Activated CD4-positive, CD25-positive, alpha-beta regulatory T cell treated with anti-CD3 and anti-CD28 coated beads, Interleukin-2, amount 50 U/mL, for 24 hours (primary cell): Measurements from ENCODE around the gene CASS4.
A peak's percentile ranks its signal among the peaks of the same experiment; 100 is the strongest.

Experiments used
- ATAC-seq, 2 donors: fragments of 150-1000 bp; cut with Tn5 transposase; one replicate each; pipeline ENCODE4 v1.10.0; 2021; ENCODE audit warnings: mild to moderate bottlenecking in 1 of 2, moderate library complexity in 1 of 2

The CASS4 gene

DNA sequence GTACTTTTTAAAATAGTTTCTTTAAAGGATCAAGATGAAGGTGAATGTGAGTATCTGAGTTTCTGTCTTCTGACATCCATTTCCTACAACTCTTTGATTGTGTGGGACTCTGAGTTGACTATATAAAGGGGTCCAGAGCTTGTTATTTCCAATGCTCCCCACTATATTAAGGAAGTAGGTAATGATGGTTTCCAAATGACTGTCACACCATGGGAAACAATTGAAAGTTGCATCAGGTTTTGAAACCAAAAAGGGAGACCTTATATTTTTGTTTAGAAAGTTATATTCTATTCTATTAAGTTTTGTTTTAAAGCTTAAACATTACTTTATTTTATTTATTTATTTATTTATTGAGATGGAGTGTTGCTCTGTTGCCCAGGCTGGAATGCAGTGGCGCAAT is 11.2 kb downstream of the CASS4 start:
- no peak for ATAC-seq

DNA sequence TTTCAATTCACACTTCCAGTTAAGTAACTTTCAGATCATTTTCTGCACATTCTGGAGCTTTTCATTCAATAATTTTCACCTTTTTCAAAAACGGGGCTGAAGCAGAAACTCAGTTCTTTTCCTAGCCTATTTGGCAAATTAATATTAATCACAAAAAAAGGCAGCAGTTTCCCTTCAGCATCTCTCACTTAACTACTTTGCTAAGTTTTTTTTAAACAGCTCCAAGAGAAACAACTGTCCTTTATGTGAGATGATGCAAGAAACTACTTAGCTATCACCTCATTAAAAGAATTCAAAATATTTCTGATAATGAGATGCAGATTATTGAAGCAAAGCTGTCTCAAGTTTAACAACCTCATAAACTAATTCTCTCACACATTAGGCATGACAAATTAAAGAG is 11.8 kb downstream of the CASS4 start:
- ATAC-seq = no peak

DNA sequence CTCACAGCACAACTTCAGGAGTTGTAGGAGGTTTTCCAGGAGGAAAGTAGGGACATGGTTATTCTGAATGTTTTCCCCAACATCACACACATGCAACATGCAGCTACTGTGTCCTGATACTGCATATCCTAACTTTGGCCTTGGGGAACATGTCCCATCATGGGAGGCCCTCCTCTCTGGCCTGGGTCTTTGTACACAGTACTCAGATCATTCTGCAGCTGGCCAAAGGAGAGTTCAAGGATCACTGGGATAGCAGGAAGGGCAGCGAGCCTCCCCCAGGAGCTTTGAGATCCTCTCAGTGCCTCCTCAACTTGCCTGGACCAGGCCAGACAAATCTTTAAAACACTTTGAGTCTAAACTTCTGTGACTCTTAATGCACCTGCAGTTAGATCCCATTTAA is 12.9 kb downstream of the CASS4 start:
- ATAC-seq = no peak

DNA sequence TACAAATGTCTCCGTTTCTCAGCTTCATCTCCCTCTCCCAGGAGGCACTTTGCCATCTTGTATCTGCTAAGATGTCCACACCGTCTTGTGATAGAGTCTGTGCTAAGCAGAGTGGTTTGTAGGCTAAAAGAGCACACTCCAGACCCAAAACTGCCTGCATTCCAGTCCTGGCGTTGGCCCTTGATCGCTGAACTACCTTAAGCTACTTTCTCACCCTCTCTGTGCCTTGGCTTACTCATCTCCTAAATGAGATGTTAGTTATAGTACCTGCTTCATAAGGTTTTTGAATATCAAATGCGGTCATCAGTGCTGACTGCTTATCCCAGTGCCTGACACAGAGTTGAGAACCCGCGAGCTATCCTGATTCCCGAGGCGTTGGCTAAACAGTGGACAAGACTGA is 14.0 kb downstream of the CASS4 start:
- no peak for ATAC-seq

DNA sequence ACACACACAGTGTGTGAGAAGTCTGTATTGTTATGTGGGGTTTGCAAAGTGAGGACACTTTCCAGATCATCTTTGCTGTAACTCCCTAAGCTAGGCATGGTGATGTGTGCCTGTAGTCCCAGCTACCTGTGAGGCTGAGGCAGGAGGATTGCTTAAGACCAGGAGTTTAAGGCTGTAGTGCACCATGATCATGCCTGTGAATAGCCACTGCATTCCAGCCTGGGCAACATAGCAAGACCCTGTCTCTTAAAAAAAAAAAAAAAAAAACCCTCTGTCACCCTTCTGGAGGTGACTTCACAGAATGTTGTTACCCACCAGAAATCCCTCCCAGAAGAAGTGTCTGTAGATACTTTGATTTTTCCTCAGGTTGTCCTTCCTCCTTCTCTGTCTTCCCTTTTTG is 14.9 kb downstream of the CASS4 start:
- ATAC-seq = no peak

DNA sequence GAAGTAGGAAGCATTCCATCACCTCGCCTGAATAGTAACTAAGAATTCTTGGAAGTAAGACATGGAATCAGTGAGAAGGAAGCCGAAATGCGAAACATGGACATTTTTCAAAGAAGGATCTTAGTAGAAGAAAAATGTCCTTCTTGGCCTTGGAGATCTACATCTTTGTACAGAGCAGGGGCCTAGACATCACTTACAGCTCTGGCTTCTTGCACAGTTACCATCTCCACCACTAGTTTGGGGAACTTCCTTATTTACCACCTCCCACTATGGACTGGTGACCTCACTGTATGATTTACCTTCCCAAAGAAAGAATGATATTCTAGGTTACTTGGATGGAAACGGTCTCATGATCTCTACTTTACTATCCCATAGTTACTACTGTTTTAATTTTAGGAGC is 15.7 kb downstream of the CASS4 start:
- ATAC-seq = no peak

DNA sequence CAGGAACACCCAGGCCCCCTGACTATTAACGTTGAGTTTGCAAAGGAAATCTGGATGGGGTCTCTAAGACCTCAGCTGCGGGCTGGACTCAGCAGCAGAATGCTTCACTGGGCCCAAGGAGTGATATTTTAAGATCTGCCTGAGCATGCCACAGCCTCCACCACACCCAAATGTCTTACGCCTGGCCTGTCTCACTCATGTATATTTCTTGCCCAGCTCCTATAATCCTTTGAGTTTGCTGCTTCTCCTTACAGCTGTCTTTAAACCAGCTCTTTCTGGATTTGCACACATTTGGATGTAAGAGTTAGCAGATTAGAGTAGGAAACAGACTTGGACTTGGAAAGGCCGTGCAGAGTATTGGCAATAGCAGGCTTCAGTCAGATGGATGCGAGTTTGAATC is 16.4 kb downstream of the CASS4 start:
- no peak for ATAC-seq

DNA sequence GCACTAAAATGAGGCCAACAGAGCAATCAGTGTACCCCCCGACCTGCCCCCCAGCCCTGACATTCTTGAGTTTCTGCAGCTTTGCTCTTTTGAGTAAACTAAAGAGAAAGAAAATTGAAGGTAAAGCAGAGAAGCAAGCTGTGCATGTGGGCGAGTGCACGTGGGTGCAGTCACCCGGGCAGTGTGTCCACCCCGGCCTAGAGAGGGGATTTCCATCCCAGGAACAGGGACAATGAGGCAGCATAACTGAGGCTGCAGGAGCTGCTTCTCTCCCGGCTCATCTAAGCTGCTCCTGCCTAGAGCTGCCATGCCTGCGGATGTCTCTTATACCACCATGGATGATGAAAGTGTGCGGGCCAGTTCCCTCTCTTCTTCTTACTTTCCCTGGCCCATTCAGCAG is 16.8 kb downstream of the CASS4 start:
- ATAC-seq = no peak

DNA sequence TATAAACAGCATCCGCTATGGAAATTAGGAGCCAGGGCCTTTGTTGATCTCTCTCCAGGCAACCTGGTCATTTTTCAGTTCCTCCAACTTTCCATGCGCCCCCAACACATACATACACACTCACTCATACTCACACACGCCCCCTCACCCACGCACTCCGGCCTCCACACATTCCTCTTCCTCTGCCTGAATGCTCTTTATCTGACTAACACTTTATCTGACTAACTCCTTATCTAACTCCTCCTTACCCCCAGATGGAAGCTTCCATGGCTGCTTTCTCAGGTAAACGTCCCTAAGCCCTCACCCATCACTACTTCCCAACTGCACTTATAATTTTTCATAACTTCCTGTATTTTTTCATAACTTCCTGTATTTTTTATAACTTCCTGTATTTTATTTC is 17.4 kb downstream of the CASS4 start:
- peak in 1 of 2 donors; percentile 45 for ATAC-seq

DNA sequence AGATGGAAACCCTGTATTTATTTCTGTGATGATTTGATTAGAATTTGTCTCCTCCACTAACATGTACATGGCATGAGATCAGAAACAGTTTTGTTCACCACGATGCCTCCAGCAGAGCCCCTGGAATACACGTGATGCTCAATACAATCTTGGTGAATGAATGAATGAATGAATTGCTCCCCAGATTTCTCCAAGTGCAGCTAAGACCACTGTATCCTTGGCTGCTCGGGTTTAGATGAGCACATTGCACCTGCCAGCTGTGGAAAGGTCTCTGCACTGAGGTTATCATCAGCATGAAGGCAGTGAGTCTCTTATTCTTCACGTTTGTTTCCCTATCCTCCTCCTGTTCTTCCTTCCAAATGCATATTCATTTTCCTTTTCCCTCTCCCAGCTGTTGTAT is 17.9 kb downstream of the CASS4 start:
- ATAC-seq = no peak

DNA sequence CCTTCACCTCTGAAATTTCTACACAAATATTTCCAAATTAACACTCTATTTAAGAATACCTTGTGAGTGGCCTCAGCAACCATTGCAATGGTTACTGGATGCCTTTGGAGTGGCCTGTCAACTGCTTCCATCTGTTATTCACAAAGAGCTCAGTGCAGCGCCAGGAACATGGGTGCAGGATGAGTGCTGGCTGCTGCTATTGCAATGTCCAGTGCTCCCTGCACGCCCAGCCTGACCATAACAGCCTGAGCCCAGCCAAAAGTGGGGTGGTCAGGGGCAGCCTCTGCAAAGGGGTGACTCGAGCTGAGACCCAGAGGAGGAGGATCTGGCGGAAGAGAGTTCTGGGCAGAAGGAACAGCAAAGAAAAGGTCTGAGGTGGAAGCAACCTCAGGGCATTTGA is 18.4 kb downstream of the CASS4 start:
- ATAC-seq = no peak

DNA sequence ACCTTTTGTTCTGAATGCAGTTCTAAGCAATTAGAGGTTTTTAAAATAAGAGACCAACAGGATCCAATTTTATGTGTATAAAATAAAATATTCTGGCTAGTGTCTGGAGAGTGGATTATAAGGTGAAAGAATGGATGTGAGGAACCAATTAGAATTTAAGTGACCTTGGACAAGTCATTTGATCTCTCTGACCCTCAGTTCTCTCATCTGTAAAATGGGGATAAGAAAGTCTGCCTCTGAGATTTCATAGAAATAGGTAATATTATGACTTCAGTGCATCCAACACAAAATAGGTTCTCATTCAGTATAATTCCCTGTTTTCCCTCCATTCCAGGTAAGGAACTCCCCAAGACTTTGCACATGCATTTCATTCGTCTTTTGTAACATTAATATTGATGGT is 18.9 kb downstream of the CASS4 start:
- ATAC-seq = no peak

DNA sequence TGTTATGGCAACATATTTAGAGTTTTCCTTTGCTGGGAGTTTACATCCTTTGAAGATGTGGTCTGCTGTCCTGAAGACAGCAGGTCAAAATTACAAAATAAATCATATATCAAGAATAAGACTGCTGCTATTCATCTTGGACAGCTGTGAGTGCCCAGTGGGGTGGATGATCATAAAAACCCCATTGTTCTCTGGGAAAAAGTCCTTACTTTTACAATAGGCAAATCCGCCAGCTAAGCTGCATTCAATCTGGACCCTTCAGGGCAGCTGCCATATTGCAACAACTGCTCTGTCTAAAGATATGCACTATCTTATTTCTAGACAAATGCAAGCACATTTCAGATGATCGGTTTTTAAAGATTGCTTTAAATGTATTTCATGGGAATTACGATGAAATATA is 19.4 kb downstream of the CASS4 start:
- ATAC-seq = no peak

DNA sequence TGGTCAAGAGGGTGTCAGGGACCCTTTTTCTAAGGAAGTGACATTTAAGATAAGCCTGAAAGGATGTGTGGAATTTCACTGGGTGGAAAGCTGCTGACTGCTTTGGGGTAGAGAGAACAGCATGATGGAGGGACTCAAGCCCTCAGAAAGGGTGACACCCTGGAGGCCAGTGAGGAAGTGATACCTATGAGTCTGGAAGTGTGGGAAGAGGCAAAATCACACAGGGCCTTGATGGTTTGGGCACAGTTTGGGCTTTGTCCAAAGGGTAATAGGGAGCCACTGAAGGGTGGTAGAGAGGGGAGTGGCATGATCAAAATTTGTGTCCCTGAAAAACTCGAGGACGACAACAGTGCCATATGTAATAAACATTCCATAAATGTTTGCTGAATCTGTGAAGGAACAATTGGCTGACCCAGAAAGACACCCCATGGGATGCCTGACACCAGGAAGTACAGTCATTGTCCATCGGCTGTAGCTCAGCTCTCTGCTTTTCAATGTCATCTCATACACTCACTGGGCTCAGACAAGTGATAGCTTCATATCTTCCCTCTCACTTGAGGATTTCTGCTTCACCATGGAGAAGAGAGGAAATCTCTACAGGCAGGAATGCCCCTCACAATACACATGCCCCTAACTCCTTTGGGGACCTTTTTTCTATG is 21.3 kb downstream of the CASS4 start:
- ATAC-seq = no peak

DNA sequence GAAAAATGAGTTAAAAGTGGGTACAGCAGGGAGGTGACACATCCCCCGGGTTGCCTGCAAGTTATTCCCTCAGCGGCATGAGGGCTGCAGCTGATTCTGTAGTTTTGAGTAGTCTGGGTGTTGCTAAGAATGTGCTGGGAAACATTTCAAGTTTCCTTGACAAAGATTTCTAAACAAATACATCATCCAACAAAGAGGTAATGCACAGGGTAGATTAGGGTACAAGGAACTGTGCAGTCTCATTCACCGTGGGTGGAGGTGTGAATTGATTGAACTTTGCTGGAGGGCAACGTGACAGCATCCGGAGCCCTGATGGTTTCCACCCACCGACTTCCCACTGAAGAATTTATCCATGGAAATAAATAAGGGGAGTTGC is 21.8 kb downstream of the CASS4 start:
- no peak for ATAC-seq

DNA sequence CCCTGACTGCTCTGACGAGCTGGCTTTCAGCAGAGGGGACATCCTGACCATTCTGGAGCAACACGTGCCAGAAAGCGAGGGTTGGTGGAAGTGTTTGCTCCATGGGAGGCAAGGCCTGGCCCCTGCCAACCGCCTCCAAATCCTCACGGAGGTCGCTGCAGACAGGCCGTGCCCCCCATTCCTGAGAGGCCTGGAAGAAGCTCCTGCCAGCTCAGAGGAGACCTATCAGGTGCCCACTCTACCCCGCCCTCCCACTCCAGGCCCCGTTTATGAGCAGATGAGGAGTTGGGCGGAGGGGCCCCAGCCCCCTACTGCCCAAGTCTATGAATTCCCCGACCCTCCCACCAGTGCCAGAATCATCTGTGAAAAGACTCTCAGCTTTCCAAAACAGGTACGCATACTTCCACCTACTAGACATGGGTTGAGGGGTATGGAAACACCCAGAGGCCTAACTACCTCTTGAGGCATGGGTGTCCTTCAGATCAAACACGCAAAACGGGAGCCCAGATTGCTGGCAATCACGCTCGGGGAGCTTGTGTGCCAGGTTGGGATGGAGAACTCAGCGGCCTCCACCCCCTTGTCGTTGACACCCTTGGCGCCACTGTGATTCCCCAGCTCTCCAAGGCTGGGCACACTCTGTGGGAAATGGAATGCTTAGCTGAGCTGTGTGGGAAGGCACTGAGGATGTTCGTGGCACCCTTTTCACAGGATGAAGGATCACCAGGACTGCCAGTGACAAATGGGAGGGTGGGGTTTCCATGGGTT is 25.3 kb downstream of the CASS4 start:
- no peak for ATAC-seq

DNA sequence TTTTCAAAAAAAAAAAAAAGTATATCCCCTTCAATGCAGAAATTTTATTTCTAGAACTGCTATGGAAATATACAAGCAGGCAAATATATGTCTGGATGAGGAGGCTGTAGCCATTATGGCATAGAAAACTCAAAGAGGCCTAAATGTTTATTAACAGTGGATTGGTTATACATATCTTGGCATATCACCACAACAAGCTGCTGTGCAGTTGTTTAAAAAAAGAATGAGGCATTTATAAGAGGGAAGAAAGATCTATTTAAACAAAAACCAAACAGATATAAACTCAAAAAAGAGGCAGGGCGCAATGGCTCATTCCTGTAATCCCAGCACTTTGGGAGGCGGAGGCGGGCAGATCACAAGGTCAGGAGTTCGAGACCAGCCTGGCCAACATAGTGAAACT is 26.2 kb downstream of the CASS4 start:
- no peak for ATAC-seq

DNA sequence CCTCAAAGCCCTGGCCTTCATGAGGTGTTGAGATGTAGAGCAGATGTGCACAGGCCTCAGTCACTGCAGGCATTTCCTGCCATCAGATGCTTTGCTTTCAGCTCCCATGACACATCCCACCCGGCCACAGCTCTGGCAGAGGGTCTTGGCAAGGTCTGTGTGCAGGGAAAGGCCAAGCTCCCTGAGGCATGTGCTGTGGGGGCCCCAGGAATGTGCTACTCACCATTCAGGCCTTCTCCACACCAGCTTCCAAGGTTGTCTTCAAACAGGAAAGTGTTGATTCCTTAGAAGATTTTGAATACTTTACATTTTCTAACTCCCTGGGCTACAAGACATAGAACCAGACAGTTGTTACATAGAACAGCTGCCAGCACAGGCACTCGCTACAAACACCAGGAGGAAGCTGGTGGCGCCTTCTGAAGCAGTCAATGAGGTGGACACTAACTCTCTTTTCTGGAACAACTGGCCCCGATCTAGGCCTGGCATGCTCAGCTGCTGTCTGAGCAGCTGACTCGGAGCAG is 27.8 kb downstream of the CASS4 start:
- ATAC-seq = no peak

DNA sequence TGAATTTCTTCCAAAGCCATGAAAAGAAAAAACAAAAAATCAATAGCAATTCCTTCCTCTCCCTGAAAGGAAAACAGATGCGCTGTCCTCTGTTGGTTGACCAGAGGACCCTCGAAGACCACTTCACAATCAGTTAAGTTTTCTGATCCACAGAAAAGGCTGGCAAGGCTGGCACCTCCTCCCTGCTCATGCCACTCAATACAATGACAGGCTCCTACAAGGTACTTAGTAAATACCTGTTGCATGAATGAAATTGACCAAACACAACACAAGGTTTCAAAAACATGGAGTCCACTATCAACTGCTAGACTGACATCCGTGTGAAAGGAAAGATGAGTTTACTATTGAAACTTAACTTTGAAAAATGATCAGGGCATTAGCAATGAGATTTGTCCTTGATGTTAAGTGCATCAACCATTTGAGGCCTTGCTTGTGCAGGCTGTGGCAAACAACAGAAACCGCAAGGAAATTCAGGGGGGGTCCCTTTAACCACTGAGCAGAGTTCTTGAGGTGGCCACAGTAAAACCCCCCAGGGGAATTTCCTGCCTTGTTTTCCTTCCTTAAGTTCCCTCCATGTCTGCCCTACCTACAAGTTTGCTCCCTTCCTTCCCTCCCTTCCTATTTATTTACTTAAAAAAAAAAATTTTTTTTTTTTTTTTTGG is 28.4 kb downstream of the CASS4 start:
- ATAC-seq = peak; percentile 51 to 76

DNA sequence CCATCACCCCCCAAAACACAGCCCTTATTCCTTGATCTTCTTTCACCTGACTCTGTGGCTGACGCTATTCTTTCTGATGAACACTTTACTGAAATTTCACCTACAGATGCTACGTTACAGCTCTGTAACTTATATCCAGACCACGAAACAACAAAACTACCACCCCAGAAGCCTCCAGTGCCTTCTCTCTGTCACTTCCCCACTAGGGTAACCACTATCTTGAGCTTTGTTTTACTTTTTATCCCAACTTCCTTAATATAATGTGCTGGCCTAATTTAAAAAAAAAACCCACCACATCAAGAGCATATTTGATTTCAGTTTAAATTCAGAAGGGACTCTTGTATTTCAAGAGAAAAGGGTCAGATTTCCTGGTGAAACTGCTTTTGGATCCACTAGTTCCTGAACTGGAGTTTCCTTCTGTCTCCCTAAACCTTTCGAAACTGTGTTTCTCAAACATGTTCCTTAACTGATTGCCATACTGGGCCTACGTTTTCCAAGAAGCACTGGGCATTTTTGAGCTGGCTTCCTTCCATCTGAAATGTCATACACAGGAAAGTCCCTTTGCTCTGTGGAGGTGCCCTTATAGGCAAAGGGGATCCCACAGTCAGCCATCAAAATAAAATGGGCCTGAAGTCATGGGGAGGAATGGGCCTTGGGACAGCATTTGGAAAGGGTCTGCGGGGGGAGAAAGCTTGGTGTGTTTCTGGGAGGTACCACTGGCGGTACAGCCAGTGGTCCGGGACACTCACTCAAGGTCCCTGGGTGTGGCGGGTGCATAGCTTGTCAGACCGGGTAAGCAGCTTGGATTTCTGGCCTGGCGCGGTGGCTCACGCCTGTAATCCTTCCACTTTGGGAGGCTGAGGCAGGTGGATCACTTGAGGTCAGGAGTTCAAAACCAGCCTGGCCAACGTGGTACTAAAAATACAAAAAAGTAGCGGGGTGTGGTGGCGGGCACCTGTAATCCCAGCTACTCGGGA is 30.6 kb downstream of the CASS4 start:
- no peak for ATAC-seq

DNA sequence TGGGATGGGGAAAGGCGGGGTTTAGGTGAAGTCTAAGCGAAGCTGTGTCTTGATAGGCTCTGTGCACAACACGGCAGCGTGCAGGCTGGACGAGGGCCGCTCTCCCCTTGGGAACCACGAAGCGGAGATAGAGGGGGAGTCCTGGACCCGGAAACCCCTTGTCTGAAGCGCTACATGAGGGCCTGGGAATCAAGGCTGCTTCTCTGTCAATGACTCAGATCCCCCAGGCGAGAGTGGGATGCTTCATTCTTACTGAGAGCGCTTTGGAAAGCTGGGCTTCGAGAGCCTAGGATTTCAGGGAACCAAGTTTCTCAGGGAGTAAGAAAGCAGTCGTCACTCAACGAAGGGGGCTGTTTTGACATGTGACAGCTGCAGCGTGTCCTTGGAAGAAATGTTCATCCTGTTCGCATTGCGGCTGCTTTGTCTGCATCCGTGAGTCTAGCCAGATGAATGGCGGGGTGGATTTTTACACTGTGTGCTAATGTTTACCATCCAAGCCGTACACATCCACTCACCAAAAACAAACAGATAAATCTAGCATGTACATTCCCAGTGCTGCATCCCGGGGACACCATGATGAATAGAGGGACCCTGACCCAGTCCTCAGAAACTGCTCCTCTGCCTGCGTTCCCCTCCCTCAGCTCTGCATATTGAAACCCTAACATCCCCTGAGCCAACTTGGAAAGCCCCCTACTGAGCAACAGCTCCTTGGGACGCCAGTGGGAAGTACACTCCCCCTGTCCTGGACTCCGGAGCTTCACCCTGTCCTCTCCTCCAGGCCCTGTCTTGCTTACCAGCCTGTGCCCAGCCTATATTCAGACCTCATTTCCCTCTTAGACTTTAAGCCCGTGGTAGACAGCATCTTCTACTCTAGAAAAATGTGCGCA is 31.8 kb downstream of the CASS4 start:
- ATAC-seq = no peak

DNA sequence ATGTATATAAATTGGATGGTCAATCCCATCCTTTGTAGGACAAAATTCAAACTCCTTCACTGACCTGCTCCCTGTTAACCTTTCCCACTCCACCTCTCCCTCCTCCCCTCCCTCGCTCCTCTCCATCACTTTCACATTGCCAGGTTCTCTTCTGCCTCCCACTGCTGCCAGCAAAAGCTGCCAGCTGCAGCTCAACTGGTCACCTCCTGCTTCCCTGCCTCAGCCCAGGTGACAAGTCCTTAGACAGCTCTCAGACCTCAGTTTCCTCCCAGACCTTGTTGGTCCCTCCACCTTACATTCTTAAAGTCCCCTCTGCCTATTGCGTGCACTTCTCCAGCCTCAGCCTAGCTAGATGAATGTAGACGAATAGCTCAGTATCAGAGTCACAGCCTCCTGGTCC is 33.1 kb downstream of the CASS4 start:
- ATAC-seq = no peak
